Activated T-cell treated with anti-CD3 and anti-CD28 coated beads, Interleukin-2, amount 50 U/mL, for 1 hour (primary cell): ENCODE data around the gene BCDIN3D.

Experiments
- DNase-seq: peaks from one replicate; pipeline ENCODE4 v3.0.0-alpha.2; 2020

Gene BCDIN3D

GRCh38 chr12:49795654-49796105 is 47.2 kb downstream of the BCDIN3D start:
- no peak for DNase-seq

- DNase-seq: no peak
These were observed 47.9 kb downstream of the BCDIN3D start for GRCh38 chr12:49794811-49795653.

GRCh38 chr12:49794021-49794420 is 48.9 kb downstream of the BCDIN3D start:
- no peak for DNase-seq

- no peak for DNase-seq
These were observed 49.3 kb downstream of the BCDIN3D start for GRCh38 chr12:49793620-49794019.

- no peak for DNase-seq
These were observed 49.8 kb downstream of the BCDIN3D start for GRCh38 chr12:49792976-49793580.

GRCh38 chr12:49792181-49792970 is 50.5 kb downstream of the BCDIN3D start:
- DNase-seq: no peak

- no peak for DNase-seq
These were observed 51.2 kb downstream of the BCDIN3D start for GRCh38 chr12:49791700-49792099.

GRCh38 chr12:49790741-49791555 is 52.0 kb downstream of the BCDIN3D start:
- DNase-seq: no peak

GRCh38 chr12:49789992-49790391 is 52.9 kb downstream of the BCDIN3D start:
- DNase-seq: no peak

GRCh38 chr12:49787672-49788071 is 55.2 kb downstream of the BCDIN3D start:
- DNase-seq: no peak
